HG03159 (cell line): ENCODE data around the gene RAPGEF4.
"Not testable (repeated sequence)": the region's sequence is repeated elsewhere in the genome, so short reads cannot be mapped to it uniquely, and the experiment has no call there.

ENCODE experiments used
- ATAC-seq: cut with Tn5 transposase; IDR thresholded peaks from one replicate; pipeline ENCODE4 v1.9.1; 2021; ENCODE audit warnings: mild to moderate bottlenecking, moderate library complexity; ENCODE audit not compliant: unreplicated experiment

Gene RAPGEF4

GRCh38 chr2:172725746-172726145 is 9.9 kb upstream of the RAPGEF4 start:
- no peak for ATAC-seq

GRCh38 chr2:172726172-172726735 is 9.4 kb upstream of the RAPGEF4 start:
- no peak for ATAC-seq

- ATAC-seq: no peak
Measured at GRCh38 chr2:172730411-172730810, 5.2 kb upstream of the RAPGEF4 start.

GRCh38 chr2:172734711-172735581 is 699 bp upstream of the RAPGEF4 start:
- no peak for ATAC-seq

- no peak for ATAC-seq
Measured at GRCh38 chr2:172736424-172737174, 954 bp downstream of the RAPGEF4 start.

- no peak for ATAC-seq
Measured at GRCh38 chr2:172739661-172740266, 4.1 kb downstream of the RAPGEF4 start.

GRCh38 chr2:172740856-172741255 is 5.2 kb downstream of the RAPGEF4 start:
- no peak for ATAC-seq

GRCh38 chr2:172742931-172743540 is 7.4 kb downstream of the RAPGEF4 start:
- no peak for ATAC-seq

GRCh38 chr2:172743898-172744297 is 8.3 kb downstream of the RAPGEF4 start:
- ATAC-seq: no peak

GRCh38 chr2:172745636-172746035 is 10.0 kb downstream of the RAPGEF4 start:
- ATAC-seq: no peak

- not testable (repeated sequence) for ATAC-seq
Measured at GRCh38 chr2:172748543-172748942, 12.9 kb downstream of the RAPGEF4 start.

GRCh38 chr2:172749388-172749787 is 13.7 kb downstream of the RAPGEF4 start:
- no peak for ATAC-seq

GRCh38 chr2:172751564-172751963 is 15.9 kb downstream of the RAPGEF4 start:
- ATAC-seq: no peak

GRCh38 chr2:172753610-172754009 is 18.0 kb downstream of the RAPGEF4 start:
- no peak for ATAC-seq

GRCh38 chr2:172759441-172759840 is 23.8 kb downstream of the RAPGEF4 start:
- no peak for ATAC-seq

- ATAC-seq: no peak
Measured at GRCh38 chr2:172761306-172761705, 25.7 kb downstream of the RAPGEF4 start.

- no peak for ATAC-seq
Measured at GRCh38 chr2:172762574-172762973, 26.9 kb downstream of the RAPGEF4 start.

GRCh38 chr2:172763079-172763478 is 27.4 kb downstream of the RAPGEF4 start:
- no peak for ATAC-seq

GRCh38 chr2:172765662-172766061 is 30.0 kb downstream of the RAPGEF4 start:
- no peak for ATAC-seq

GRCh38 chr2:172768401-172768800 is 32.8 kb downstream of the RAPGEF4 start:
- ATAC-seq: no peak

GRCh38 chr2:172769879-172770278 is 34.2 kb downstream of the RAPGEF4 start:
- ATAC-seq: no peak
